OCI-LY7 (cell line): ENCODE measurements around the gene TMEM272.

ENCODE experiments used
- EZH2phosphoT487 ChIP-seq: fragments of 200-600 bp; sonication (generic); IDR thresholded peaks from 2 replicates; pipeline ENCODE4 v1.6.1; 2018; ENCODE audit warnings: low read depth, borderline replicate concordance, mild to moderate bottlenecking, mixed run types, antibody characterized with exemption, low read length, moderate library complexity, mixed read lengths
- TF ChIP-seq, protein P1 (sequence below): fragments of 200-600 bp; sonication (generic); conservative IDR thresholded peaks from 2 replicates; pipeline ENCODE4 v1.5.1; 2014; ENCODE audit warnings: mild to moderate bottlenecking, antibody characterized with exemption, low read length, moderate library complexity, mixed read lengths

DNA sequence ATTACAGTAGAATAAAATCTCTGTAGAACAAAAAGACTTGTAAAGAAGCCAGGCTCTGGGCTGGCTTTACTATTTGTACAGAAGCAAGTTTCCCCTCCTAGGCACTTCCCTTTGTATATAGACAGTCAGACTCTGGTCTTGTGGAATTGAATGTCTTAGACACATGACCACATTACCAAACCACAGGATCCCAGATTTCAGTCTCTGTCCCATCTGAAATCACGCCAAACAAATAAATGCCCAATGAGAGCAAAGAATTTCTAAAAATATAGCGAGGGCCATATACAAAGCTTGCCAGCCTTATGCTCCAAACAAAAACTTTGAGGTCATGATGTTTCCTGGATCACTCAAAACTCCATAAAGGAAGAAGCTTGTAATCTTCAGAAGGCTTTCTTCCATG lies 40.7 kb upstream of the TMEM272 start:
- TF ChIP-seq, protein P1, sequence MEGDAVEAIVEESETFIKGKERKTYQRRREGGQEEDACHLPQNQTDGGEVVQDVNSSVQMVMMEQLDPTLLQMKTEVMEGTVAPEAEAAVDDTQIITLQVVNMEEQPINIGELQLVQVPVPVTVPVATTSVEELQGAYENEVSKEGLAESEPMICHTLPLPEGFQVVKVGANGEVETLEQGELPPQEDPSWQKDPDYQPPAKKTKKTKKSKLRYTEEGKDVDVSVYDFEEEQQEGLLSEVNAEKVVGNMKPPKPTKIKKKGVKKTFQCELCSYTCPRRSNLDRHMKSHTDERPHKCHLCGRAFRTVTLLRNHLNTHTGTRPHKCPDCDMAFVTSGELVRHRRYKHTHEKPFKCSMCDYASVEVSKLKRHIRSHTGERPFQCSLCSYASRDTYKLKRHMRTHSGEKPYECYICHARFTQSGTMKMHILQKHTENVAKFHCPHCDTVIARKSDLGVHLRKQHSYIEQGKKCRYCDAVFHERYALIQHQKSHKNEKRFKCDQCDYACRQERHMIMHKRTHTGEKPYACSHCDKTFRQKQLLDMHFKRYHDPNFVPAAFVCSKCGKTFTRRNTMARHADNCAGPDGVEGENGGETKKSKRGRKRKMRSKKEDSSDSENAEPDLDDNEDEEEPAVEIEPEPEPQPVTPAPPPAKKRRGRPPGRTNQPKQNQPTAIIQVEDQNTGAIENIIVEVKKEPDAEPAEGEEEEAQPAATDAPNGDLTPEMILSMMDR: no peak
- no peak for TF ChIP-seq EZH2phosphoT487
